ENCODE measurements around the gene AREL1.

AREL1 gene

DNA sequence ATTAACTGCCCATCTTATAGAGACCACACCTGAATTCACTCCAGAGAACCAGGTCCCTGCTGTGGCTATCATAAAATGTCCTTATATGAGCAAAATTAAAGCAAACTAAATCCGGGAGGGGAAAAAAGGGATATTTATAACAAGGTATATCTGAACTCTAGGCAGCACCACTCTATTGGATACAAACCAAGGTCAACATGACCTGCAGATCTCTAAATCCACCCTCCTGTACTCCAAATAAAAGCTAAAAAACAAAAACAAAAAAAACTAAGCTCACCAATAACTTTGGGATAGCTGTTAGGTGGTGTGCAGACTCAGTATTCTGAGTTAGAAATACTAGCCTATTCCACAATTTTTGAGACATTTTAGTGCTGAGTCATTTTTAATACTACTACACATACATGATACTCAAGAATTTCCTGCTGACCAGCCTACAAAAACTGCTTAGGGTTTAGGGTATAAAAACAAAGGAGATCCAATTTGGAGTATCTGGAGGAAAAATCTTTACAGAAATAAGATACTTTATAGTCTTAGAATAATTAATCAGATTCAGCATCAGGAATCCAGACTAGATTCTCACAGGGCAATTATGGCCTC is 54.2 kb downstream of the AREL1 start:
- DNase-seq: no peak

DNA sequence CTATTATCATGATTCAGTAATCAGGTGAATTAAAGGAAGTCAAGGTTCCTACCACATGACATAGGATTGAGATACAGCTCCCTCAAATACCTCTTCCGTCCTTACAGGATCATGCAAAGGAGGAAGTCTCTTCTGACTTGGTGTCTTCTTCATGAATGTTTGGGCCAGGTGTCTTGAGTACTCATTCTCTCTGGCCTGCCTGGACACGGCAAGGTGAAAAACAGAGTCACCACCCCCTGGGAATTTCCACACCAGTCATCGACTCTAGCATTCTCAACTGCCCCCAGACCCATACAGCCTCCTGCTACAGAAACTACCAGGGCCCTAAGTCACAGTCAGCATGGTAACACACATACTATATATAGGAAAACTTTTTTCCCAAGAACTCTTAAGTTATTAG is 55.9 kb downstream of the AREL1 start:
- DNase-seq: no peak

DNA sequence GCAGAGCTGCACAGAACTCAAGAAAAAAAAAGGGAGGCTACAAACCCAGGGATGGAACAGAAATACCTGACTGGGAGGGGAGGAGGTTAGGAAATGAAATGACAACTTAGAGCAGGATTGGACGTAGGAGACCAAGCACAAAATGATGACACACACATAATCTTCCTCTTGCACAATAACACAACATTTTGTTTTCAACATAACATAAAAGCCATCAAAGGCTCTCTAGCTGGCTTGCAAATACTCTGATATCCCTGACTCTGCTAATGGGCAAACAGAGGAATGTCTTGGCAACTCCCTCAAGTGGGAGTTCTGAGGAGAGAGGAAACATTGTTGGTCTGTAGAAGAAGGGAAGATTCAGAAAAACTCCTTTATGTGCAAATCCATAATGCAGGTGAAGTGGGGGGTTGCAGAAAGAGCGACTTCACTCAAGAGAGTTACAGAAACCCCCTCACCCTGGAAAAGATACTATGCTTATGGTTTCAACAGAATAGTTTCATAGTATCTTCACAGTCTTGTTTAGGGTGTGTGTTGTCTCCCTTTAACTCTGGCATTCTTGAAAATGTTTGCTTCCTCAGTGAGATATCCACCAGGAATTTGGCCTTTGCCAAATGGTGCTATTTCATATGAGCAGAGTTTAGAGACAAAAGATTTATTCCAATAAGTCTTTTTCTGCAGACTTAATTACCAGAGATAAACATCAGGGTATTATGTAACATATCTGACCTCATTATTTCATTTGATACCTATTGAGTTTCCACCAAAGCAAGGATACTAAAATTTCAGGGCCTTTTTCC is 57.1 kb downstream of the AREL1 start:
- peak in 1 of 2 donors; percentile 9 for DNase-seq

DNA sequence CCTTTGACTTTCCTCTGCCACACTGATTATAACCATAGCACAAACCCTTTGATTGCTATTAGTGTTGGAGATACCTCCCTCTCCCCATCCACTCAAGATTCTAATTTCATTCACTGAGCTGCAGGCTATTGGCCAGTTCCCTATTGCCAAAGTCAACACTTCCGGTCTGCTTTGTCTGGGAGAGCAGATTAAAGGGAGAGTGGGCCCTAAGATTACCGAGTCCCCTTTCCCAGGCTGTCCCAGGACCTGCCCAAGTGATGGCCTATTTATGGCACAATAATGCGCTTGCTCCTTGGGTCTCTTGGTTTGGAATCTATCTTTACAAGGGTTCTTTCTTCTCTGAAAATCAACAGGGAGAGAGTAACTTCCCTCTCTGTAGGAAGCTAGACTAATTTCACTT is 57.9 kb downstream of the AREL1 start:
- no peak for DNase-seq

DNA sequence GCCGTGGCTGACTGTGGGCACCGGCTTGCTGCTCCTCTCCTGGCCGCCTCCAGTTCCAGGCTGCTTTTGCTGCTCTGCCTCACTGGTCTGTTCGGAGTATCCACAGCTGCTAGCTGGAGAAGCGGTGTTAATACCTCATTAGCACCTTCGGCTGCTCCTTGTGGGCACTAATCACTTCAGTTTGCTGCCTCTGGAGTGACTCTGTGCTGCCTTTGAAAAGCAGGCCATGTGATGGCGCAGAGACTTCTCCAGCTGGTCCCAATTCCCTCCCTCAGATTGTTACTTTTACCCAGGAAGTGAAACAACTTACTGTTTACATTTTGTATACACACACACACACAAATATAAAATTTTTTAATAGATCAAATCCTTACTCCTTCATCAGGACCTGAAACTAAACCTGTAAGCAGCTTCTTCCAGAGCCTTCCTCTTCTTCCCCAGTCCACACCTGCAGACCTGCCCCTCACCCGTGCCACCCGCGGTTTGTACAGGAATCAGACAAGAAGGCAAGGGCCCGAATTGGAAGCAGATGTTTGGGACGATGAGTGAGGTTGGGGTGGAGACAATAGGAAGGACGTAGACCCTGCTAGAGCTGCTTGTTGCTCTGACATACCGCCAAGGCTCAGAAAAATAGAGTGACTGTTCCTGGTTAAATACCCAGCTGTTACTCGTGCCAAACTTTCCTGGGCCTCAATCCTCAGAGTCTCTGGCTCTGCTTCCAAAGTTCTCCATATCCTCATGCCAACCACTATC is 59.3 kb downstream of the AREL1 start:
- no peak for DNase-seq

DNA sequence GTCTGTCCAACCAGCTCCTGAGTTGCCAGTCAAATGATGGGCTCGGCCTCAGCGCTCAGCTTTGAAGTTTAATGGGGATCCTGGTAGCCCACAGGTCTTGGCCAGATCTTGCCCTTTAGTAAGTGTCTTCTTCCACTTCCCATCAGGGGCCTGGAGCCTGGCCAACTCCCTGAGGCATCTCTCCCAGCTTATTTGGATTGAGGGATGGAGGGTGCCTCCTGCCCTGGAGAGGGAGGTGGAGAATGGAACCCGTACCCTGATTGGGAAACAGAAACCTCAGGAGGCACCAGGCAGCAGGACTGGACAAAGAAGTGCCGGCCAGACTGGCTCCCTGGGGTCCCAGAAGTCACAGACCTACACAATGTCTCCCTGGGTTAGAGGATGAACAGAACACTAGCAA is 60.3 kb downstream of the AREL1 start:
- no peak for DNase-seq

DNA sequence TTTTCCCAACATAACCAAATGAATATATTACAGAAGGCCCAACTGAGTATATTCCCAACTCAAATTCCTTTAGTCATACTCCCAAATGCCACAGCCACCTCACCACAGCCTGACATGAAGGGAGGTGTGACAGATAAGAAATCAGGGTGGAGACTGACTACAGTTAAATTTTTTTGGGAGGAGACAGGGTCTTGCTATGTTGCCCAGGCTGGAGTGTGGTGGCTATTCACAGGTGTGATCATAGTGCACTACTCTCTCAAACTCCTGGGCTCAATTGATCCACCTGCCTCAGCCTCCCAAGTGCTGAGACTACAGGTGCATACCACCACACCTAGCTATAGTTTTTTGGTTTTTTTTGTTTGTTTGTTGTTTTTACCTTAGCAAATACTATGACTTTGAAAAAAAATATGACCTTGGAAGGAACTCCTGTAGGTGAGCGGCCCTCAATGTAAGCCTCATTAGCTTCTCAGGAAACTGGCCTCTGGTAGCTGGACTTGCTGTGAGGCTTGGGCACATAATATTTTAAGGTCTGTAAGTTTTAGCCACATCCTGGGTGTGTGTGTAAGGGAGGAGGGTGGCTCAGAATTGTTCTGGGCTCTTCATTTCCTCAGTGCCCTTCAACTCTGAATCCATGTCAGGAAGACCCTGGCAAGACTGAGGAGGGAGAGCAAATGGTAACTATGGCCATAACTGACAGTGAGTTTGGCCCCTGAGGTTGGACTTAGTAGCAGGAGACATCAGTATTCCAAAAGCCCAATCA is 61.8 kb downstream of the AREL1 start:
- no peak for DNase-seq

DNA sequence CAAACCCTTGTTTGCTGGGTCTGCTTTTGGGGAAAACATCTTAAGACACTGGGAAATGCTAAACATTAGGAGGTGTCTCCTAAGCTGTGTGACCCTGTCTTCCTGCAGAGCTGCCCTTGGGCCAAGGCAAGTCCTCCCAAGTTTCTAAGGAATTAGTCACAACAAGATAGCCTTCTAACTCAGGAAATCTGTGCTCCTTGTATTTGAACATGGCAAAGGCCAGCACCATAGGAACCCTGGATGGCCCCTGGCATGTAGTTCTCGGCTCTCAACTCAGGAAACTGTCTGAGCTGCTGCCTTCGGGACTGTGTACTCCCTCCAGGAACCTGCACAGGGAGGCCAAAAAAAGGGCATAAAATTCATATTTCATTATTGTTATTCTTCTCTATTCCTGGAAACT is 63.2 kb downstream of the AREL1 start:
- no peak for DNase-seq

DNA sequence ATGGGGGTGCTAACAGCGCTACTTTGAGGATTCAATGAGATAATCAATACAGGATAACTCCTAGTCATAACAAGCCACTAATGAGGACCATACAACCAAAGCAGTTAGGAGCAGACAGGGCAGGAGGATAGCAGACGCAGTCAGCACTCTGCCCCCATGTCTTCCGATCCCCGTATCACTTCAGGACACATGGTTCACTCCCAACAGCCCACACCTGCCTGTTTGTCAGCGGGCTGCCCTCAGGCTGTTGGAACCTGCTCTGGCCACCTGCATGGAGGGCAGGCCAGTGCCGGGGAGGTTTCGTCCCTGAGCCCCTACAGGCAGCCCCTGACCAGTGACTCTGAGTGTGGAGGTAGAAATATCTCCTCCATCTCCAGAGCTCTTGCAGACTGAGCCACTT is 63.7 kb downstream of the AREL1 start:
- DNase-seq: no peak

DNA sequence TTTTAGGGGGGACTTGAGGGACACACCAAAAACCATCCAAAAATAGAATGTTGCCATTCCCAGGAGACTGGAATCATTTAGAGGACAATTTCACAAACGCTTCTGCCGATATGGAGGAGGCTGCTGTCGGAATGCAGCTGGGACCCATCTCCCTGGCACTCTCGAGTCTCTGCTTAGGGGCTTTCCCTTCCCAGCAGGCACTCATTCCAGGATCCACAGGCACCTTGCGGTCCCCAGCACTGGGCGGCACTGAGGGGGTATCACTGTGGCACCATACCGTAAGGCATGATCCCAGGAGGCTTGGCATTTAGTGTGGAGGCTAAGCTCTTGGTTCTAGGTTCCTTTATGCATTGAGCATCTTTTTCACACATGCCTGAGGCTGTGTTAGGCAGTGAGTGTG is 64.3 kb downstream of the AREL1 start:
- DNase-seq: no peak

DNA sequence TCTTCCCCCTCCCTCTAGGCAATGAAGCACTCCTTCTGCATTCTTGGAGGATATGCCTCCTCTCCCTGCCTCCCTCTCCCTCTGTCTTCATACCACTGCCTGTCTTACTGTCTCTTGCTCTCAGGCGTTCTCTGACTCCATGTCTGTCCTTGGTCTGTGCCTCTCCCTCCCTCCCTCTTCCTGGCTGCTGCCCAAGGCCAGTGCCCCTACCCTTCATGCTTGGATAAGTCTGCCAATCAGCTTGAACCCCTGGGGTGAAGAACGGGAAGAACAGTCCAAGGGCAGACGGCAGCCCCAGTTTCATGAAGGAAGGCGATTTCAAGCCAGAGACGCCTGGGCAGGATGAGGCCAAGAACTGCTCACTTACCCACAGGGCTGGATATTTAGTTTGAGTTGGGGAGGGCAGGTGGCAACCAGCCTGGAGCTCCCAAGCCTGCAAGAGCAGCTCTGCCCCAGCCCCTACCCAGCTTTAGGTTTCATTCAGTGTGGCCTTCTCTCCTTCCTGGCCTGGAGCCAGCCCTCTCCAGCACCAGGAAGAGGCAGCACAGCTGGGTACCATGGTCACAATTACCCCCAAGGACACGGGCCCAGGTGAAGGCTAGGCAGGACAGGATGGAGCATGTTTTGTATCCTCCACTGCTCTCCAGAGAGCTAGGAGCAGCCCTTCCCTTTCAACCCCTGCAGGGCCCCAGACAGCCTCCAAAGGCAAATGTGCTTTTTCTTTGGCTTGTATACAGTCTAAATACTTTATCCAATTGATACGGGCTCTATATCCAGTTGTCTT is 65.0 kb downstream of the AREL1 start:
- DNase-seq: no peak

DNA sequence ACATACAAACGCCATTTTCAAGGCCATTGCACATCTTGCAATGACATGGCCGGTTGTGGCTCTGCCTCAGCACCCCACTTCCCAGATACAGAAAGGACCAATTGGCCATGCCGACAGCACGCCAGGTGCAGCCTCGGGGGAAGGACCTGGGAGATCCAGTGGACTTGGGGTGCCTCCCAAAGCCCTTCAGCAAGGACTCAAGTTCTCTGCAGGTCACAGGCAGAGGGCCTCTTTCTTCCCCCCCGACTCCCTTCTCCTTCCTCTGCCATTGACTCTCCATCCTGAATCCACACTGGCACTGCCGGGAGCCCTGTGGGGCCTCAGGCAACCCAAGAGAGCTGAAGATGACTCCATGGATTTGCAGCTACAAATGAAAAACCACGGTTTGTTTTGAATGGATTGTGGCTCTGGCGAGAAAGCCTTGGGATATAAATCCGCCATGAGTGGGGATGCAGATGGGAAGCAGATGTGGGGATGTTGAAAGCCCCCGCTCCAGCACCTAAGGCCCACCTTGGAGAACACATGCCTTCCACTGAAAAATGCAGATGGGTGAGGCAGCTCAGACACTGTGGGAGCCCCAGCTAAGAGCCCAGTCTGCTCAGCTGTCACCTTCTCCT is 65.7 kb downstream of the AREL1 start:
- no peak for DNase-seq

DNA sequence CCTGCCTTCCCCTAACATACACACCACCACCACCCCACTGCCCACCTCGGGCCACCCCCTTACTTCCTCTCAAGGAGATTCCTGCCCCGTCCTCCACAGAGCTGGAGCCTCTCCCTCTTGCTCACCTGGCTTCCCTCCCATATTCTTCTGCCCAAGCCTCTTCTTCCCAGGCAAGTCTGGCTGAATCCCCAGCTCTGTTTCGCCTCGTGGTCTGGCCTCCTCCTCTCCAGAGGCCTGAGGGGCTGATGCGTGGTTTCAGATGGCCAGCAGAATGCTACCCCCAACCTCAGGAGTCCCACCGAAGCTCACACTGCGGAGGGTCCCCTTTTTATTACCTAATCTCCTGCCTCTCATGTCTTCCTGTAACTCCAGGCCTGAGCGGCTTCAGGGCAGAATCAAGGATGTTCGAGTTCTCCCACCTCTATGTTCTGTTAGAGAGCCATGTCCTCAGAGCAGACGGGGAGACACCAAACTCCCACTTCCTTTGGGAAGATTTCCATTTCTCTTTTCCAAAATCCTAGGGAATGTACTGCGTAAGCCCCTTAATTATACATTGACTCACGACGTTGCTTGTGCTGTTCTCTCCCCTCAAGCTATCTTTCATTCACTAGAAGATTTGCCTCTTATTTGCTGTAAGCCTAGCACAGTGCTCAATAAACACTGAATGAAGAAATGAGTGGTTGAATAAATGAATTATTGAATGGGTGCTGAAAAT is 67.0 kb downstream of the AREL1 start:
- no peak for DNase-seq

DNA sequence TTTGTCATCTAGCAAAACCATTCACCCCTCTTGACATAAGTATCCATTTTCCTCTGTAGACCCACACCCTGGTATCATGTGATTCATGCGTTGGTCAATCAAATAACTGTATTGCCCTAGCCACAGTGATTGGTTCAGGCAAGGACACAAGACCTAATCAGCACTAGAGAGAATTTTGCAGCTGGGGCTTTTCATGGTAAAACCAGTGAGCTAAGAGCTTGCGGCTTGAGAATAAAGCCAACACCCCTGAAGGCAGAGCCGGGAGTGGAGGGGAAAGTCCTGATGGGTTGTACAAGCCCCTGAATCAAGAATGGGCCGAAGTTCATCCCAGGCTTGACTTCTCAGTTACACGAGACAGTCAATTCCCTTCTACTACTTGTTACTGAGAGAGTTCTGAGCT is 67.6 kb downstream of the AREL1 start:
- DNase-seq: no peak

DNA sequence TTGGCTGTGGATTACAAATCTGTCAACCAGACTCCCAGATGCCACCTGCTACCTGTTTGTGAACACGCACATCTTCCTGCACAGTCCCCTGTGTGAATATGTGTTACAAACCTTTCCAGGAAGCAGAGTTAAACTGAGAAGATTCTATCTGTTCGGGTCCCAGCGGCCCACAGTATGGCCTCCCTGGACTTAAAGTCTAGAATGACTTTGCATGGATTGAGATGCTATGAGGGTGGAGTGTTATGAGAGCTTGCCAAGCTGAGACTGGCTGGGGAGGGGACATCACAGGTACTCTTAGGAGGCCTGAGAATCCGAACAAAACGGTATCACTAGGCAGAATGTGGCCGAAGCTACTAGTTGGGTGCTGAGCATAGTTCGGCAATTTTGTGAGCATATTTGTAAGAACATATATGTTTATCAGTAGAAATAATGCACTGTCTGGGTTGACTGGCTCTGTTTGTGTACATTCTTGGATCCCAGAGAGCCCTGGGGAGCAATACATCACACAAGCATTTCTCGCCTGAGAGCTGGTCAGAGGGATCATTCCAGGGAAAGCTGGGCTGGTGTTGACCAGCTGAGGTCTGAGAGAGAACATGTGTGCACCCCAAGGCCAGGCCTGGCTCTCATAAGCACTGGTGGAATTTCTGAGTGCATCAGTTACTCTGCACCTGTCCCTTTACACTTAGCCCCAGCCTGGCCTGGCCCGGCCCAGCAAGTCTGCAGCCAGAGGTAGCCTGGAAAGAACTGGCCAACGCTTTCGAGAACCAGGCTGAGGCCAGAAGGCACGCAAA is 71.1 kb downstream of the AREL1 start:
- no peak for DNase-seq

DNA sequence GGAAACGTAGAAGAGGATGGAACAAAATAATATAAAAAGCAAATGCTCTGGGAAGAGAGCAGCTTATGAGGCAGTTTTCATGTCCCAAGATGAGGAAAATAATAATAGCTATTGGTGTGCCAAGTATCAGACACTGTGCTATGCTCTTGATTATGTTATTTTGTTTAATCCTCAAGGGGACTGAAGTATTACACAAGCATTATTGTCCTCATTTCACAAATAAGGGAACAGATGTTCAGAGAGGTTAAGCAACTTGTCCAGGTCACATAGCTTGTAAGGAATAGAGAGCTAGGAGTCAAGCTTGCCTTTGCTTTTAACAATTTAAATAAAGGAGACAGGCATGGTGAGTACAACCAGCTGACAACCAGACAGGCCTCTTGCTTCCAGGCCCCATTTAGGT is 73.9 kb downstream of the AREL1 start:
- no peak for DNase-seq

DNA sequence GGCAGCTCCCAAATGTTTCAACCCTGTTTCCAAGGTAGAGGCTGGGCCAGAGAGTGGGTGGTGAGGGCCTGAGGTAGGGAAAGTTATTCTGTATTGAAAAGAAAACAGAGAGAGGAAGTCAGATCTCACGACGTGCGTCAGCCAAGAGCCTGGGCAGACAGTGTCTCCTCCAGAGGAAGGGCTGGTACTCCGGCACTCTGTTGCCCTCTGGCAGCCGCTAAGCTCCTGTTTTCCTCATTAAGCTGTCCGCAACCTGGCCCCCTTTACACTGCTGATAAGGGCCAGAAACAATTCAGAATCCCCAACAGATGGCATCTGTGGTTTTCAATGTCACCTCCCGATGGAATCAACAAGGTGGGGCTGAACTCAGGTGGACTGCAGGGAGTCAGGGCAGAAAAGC is 74.8 kb downstream of the AREL1 start:
- no peak for DNase-seq

DNA sequence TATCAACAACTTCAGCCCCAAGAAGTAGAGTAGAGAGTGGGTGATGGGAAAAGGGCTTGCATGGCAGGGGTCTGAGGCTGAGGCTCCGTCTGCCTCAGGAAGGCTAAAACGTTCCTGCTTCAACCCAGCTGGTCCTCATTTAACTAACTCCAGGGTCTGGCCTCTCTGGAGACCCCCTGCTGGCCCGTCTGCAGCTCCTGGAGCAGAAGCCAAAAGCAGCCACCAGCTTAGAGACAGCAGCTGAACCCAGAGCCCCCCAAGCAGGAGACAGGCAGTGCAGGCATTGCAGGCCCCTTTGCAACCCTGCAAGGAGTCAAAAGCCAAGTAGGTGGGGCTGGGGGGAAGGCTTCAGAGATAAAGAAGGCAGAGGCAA is 75.7 kb downstream of the AREL1 start:
- DNase-seq: no peak

DNA sequence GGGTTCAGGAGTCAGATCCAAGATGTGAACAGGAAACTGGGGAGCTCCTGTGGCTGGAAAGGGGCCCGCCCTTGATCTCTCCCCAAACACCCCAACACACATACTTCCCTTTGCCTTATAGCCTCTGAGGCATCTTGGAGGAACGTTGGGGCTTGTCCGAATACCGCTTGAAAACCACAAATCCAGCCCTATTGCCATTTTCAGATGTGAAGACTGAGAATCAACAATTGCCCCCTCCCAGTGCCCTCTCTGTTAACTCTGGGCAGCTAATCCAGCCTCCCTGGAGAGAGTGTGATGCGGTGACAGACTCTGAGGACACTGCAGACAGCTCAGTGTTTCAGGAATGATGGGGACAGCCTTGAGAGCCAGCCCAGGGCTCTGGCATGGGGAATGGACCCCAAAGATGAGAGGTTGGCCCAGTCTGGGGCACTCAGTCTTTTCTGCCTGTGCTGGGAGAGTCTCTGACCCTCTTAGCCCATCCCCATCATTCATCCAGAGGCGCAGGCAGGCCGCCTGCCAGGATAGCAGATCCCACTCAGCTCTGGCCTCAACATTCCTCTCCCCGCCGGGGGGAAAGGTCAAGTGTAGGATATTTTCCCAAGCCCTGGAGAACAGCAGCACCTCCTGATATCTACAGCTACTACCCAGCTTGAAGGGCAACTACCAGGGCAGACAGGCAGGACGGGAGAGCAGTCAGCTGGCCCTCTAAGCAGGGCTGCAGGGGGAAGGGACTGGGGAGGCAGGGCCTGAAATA is 76.3 kb downstream of the AREL1 start:
- no peak for DNase-seq

DNA sequence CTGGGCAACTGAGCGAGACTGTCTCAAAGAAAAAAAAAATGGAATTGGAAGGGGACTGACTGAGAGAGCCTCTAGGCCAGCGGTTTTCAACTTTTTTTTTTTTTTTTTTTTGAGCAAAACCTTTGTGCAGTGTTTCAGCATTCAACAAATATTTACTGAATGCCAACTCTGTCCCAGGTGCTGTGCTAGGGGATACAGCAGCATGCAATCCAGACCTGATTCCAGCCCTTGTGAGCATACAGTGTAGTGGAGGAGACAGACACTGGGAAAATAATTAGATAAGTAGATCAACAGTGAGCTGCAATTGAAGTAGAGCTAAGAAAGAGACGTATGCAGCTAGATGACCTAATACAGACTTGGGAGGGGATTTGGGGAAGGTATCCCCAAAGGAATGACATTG is 77.0 kb downstream of the AREL1 start:
- no peak for DNase-seq
